ENCODE results near the gene MID2. TPM values are rescaled to one million over a fixed set of nuclear protein-coding genes. Genes with fewer than 3 reads are reported as not detected.

MID2 gene
- total RNA-seq, 1 donor from 2014 or later, result 14.2 TPM

DNA sequence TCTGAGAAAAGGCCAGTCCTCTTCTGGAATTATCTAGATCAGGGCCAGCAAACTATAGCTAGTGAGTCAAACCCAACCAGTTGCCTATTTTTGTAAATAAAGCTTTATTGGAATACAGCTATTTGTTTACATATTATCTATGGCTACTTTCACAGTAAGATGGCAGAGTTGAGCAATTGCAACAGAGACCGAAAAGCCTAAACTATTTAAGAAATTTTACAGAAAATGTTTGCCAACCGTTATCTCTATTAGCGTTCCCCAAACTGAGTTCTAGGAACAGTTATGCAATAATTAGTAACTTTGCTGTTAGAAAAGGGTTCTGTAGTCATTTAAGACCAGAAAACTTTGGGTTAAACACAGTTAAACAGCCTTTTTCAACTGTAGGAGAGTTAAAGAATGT lies 146.0 kb downstream of the MID2 start:
- no peaks in the 10 kb centered on the region for H3K27me3 ChIP-seq (ENCODE audit: control insufficient read depth, insufficient read depth, low read length)
- DNase-seq (ENCODE audit: low read depth), result no peak
- TF ChIP-seq, protein P1, sequence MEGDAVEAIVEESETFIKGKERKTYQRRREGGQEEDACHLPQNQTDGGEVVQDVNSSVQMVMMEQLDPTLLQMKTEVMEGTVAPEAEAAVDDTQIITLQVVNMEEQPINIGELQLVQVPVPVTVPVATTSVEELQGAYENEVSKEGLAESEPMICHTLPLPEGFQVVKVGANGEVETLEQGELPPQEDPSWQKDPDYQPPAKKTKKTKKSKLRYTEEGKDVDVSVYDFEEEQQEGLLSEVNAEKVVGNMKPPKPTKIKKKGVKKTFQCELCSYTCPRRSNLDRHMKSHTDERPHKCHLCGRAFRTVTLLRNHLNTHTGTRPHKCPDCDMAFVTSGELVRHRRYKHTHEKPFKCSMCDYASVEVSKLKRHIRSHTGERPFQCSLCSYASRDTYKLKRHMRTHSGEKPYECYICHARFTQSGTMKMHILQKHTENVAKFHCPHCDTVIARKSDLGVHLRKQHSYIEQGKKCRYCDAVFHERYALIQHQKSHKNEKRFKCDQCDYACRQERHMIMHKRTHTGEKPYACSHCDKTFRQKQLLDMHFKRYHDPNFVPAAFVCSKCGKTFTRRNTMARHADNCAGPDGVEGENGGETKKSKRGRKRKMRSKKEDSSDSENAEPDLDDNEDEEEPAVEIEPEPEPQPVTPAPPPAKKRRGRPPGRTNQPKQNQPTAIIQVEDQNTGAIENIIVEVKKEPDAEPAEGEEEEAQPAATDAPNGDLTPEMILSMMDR (IDR thresholded peaks at IDR 0.05; ENCODE audit: insufficient read depth, low read length, poor library complexity, severe bottlenecking), result no peak
- no peaks in the 10 kb centered on the region for H3K36me3 ChIP-seq (ENCODE audit: control insufficient read depth, insufficient read depth, low read length)
- H3K4me3 ChIP-seq (ENCODE audit: low read depth, low read length), result no peak overlapping the region

Other genes with a start within 250 kb of the MID2 start
- 12.5 and 22.4 TPM in 2 replicates for gene PRPS1, start 197.4 kb upstream of the MID2 start, total RNA-seq
- gene TSC22D3, start 50.1 kb upstream of the MID2 start, total RNA-seq, result 69.0 and 75.0 TPM in 2 replicates
- gene NCBP2L, start 48.1 kb upstream of the MID2 start, total RNA-seq, result not detected in 2 replicates
- not detected in 2 replicates for gene TEX13B, start 156.5 kb downstream of the MID2 start, total RNA-seq
- gene VSIG1, start 219.2 kb downstream of the MID2 start, total RNA-seq, result 0.27 and 0.29 TPM in 2 replicates